Stimulated activated CD8-positive, alpha-beta memory T cell treated with anti-CD3 and anti-CD28 coated beads, Interleukin-12 subunit alpha, Interleukin-12 subunit beta, amount 100 ng/mL, for 24 hours (primary cell): Measurements from ENCODE around the gene C6orf120.
"Not testable (repeated sequence)": the region's sequence is repeated elsewhere in the genome, so short reads cannot be mapped to it uniquely, and the experiment has no call there.

Source experiments
- DNase-seq: peaks from one replicate; pipeline ENCODE4 v3.0.0-alpha.2; 2020; ENCODE audit errors: extremely low read depth

C6orf120 gene

DNA sequence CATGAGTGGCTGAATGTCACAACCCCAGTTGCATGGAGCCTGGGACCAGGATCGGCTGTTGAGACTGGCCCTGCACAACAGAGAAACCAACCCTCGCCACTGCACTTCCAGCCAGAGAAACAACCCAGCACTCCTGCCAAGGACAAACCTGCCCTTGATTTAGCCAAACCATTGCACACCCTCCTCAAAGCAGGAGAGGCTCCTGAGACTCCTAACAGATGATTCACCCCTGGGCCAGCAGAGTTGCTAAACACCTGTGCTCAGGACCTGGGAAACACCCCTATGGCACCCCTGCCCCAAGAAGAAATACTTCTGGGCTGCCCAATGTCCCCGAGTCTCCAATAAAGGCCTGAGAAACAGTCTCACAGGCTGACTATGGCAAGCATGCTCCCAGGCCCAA is 17.9 kb upstream of the C6orf120 start:
- no peak for DNase-seq

GRCh38 chr6:169685860-169686259 is 16.1 kb upstream of the C6orf120 start:
- DNase-seq: no peak

DNA sequence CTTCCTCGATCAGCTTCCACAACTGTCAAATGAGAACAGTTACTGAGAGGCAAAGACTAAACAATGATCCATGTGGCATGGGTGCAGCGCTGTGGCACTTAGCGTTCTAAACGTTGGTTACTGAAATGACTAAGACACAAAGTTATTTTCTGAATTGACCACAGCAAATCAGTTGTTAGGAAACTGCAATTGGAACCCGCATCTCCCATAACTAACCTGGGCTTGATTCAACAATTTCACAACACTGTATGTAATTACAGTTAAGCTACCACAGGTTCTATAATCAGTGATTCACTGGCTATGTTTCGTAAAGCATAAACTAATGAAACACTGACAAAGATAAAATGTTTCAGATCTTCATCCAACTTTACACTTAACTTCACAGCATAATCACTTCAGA is 12.6 kb upstream of the C6orf120 start:
- no peak for DNase-seq

- DNase-seq: no peak
These were observed 10.7 kb upstream of the C6orf120 start for GRCh38 chr6:169691260-169691659.

DNA sequence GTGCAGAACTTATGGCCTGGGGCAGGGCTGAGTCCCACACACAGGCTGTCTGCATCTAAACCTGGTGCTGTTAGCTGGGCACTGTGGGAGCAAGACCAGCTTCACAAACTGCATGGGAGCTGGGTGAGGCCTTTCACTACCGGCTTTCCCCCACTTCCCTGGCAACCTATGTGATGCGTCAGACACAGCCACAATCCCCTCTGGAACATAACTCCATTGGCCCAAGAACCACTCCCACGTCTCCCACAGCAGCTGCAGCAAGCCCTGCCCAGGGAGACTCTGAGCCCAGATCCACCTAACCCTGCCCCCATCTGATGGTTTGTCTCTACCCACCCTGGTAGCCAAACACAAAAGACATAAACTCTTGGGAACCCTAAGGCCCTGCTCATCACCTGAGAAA is 9.4 kb upstream of the C6orf120 start:
- no peak for DNase-seq

DNA sequence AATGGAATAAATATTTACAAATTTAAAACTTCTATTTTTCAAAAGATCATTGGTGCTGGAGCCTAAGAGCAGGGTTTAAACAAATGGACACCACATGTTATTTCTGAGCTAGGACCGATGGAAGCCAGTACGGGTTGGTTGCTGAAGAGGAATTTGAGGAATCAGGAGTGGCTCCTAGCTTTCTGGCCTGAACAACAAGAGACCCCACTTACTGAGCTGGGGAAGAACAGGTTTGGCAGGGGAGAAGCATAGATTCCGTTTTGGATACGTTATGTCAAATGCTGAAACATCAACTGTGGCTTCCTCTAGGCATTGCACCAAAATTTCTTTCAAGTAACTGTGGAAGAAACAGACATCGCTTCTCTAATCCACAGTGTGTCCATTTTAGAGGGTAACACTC is 6.8 kb upstream of the C6orf120 start:
- no peak for DNase-seq

GRCh38 chr6:169697115-169697514 is 4.8 kb upstream of the C6orf120 start:
- not testable (repeated sequence) for DNase-seq

GRCh38 chr6:169700296-169700695 is 1.6 kb upstream of the C6orf120 start:
- DNase-seq: no peak

- DNase-seq: no peak
These were observed 494 bp upstream of the C6orf120 start for GRCh38 chr6:169701311-169701953.

DNA sequence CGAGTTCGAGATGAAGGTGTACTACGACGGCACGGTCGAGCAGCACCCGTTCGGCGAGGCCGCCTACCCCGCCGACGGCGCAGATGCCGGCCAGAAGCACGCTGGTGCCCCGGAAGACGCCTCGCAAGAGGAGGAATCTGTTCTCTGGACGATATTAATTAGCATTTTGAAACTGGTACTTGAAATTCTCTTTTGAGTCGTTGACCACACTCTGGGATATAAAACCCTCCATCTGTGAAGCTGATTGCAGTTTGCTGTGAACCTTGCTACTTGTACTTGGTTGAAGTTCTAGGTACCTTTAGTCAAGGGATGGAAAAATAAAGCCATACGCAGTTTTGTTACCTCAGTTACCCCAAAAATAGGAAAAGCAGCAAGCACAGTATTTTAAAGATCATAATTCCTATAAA is 917 bp downstream of the C6orf120 start:
- DNase-seq: no peak

DNA sequence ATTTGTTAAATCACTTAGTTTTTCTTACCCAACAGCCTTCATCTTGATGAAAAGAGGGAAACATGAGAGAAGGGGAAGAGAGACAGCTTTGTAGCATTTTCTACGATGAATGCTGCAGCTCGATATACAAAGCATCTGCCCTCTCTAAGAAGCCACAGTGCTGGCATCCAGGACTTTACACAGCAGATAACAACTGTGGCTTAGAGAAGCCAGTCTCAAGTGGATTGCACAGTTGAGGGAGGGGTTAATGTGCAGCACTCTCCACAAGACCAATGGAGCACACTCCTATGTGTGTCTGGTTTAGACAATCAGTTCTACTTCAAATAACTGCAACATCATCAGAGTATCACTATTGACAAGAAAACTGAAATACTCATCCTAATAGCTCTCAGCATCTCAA is 5.8 kb downstream of the C6orf120 start:
- DNase-seq: no peak

DNA sequence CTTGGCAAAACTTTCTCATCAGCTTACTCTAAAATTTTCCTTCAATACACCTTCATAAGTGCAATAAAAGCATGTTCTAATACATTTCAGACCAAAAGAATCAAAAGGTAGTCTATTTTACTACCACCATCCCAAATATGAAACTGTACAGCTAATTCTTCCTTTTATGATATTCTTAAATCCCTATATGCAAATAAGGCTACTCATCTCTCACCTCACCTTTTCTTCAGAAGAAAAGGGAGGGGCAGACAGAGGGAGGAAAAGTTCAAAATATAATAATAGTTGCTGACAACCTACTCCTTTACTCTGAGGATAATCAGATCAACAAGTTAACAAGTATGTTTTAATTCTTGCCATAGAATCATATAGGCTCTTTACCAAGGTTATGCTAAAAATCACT is 7.4 kb downstream of the C6orf120 start:
- no peak for DNase-seq

DNA sequence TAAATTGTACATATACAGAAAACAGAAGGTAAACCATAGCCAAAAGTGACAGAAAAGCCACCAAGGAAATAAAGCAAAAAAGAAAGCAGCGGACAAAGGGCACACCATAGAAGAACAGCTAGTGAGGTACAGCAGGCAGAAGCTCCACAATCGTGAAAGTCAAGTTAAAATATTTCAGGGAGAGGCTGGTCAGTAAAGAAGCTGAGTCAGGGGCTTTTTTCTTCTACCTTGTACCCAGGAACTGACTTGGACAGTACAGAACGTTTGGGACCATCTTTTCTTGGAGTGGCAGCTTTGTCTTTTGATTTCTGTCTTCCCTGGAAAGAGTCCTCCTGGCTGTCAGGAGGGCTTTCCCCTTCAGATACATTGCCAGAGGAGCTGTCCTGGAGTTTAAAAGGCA is 8.1 kb downstream of the C6orf120 start:
- DNase-seq: no peak

DNA sequence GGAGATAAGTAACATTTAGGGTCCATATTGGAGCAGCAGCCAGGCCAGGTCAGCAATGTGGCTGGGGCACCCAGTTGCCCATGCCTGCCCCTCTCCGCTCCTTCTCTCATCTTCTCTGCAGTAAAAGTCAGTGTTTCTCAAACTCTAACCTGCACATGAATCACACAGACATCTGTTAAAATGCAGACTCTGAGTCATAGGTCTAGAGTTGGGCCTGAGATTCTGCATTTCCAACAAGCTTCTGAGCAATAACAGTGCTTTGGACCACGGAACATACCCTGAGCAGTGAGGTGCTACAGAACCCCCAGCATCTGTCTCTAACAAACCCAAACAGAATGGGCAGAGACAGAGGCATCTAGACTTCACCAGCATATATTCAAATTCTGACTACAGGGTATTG is 12.3 kb downstream of the C6orf120 start:
- DNase-seq: no peak

GRCh38 chr6:169714595-169714994 is 12.7 kb downstream of the C6orf120 start:
- DNase-seq: no peak

- no peak for DNase-seq
These were observed 17.2 kb downstream of the C6orf120 start for GRCh38 chr6:169719117-169719516.

DNA sequence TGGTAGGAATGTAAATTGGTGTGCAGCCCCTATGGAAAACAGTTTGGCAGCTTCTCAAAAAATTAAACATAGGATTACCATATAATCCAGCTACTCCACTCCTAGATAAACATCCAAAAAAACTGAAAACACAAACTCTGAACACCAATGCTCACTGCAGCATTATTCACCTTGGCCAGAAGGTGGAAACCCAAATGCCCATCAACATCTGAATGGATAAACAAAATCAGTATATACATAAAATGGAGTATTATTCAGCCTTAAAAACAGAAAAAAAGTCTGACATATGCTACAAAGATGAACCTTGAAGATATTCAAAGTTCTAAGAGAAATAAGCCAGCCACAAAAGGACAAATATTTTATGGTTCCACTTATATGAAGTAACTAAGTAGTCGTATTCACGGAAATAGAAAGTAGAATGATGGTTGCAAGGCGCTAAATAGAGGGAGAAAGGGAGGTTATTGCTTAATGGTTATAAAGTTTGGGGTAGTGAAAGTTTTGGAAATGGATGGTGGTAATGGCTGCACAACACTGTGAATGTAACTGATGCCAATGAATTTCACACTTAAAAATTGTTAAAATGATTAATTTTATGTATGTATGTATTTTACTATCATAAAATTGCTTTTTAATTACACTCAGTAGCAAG is 18.4 kb downstream of the C6orf120 start:
- no peak for DNase-seq

- DNase-seq: no peak
These were observed 20.7 kb downstream of the C6orf120 start for GRCh38 chr6:169722362-169723199.

DNA sequence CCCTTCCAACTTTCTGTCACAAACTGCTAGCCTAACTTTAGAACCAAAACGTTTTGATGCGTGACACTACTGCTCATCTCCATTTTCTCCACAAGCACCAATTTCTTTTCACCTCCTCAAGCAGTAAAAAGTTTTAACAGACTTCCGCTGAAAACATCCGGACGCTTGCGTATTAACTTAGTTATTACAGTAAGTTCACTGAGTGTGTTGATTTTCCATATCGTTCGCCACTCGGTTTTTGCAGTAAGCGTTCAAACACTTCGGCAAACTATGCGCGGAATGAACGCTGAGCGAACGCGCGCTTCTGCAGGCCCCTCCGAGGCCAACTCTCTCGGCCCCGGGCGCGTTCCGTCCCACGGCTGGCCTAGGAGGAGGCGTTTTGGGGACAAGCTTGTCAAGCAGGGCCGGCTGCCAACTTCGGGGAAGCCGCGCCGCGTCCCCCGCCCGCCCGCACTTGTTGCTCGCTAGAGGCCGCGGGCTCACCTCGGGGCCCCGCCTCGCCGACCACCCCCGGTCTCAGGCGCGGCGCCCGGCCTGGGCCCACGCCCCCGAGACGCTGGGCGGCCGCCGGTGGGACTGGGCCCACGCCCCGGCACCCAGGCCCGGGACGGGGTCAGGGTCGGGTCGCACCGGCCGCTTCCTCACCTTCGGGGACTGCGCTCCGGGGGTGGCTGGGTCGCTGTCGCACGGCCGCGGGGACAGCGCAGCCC is 21.4 kb downstream of the C6orf120 start:
- peak; percentile 26 for DNase-seq

GRCh38 chr6:169723991-169724493 is 22.1 kb downstream of the C6orf120 start:
- DNase-seq: no peak

DNA sequence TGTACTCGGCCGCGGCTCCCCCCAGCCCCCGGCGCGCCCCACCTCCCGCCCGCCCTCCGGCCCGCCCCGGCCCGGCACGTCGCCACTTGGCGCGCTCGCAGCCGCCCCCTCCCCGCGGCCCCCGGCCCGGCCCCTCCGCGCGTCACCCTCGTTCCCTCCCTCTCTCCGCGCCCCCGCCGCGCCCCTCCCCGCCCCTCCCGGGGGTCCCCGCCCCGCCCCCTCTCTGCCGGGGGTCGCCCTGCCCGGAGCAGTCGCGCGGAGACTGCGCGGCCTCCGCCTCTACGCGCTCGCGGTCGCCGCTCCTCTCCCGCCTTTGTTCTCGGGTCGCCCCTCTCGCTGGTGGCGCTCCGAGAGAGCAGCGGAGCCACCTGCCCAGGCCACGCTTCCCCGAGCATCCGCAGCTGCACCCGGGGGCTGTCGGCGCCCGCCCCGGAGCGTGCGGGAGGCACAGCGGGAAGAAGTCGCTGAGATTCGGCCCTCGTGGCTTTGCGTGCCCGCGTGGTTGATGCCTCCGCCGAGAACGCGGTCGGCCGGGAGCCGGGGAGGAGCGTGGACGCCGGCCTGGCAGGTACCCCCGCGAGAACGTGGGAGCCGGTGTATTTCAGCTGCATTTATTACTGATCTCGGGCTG is 22.7 kb downstream of the C6orf120 start, which contains the start of gene PHF10:
TSS of gene PHF10 (minus strand) at position 7 of the 631 bp plus-strand sequence. CDS start 569 bp downstream, outside the sequence.
- peak; percentile 55 for DNase-seq
